ENCODE results near the gene NHEJ1.
A peak's percentile ranks its signal among the peaks of the same experiment; 100 is the strongest.

Gene NHEJ1

DNA sequence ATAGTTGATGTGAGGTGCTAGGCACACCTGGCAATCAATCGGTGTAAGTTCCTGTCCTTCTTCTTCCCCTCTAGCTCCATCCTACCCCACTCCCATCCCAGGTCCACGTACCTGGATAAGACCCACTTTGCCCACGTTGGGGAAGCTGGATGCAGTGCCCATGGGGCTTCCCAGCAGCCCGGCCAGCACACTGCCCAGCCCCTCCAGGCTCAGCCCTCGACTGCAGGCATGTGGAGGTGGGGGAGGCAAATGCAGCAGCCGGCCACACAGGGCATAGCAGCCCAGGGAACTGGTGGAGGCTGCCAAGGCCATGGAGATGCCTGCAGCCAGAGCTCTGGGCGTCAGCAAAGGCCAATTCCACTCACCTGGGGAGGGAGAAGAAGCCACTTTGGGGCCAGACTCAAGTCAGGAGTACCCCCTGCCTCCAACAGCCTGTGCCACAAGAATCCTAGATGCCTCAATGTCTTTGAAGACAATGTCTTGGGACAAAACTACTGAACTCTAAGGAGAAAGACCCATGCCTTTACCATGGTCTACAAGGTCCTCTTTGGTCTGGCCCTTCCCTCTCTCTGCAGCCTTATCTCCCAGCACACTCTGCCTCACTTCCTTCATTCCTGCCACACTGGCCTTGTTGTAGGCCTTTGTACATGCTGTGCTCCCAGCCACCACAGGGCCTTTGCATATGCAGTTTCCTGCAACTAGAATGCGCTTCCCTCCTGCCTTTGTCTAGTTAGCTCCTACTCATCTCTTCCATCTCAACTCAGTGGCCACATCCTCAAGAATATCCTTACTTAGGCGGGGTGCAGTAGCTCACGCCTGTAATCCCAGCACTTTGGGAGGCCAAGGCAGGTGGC, 4.7 kb upstream of the NHEJ1 start:
- DNase-seq = no peak

DNA sequence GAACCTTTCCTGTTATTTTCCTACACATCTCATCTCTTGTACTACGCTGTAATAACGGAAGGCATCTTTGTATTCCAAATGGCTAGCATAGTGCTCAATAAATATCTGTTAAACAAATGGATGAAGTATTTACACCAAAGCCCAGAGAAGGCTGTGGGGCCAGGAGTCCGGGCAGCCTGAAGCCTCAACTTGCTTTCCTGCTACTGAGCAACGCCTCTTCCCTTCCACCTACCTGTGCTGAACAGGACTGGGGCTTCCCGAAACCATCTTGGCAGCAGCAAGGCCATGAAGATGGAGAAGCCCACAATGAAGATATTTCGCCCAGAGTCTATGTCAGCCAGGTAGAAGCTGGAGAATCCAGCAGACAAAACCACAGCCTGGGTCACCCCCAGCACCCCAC, 2.5 kb upstream of the NHEJ1 start:
- no peak for DNase-seq

DNA sequence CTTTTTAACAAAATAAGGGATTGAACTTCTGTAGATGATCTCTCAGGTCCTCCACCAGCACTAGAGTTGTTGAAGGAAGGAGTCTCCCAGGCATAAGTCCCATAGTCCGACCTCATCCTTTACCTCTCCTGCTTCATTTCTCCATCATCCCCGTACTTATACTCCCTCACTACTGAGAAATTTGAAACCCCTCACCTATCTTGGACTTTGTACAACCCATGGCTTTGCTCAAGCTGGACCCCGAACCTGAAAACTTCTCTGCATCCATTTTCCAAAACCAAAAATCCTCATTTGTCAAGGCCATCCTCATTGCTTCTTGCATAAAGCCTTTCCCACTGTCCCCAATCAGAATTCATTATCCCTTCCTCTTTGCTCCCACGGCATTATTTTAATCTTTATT, 482 bp upstream of the NHEJ1 start:
- no peak for DNase-seq

DNA sequence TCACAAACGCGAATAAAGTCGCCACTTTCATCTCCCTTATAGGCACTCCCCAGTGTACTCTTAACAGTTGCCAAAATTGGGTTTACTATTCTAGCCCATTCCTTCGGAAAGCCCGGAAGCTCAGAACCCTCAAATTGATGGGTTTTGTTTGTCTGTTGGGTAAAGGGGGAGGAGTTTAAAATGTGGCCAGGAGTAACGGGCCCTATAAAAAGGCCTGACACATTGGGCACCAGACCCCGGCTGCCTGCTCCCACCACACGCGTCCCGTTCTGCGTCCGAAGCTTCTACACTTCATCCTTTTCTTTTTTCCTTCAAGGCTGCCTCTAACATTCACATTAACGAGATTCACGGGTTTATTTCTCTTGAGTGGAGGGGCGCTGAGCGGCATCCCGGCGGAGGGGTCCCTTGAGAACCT, 837 bp downstream of the NHEJ1 start:
- DNase-seq = no peak

DNA sequence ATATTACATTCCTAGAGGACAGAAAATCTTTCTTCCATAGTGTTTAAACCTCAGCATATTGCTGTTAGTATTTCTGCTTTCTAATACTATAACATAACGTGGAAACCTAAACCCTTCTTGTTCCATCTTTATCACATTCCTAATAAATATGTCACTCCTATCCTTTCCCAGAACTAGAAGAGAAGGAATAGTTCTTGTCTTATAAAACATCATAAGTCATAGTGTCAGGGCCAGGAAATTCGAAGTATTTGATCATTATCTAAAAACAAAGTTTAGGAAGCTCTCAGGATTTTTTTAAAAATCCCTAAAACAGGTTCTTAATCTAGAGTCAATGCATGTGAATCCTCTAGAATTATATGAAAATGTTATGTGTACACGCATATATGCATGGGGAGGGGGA, 2.0 kb downstream of the NHEJ1 start:
- no peak for DNase-seq

DNA sequence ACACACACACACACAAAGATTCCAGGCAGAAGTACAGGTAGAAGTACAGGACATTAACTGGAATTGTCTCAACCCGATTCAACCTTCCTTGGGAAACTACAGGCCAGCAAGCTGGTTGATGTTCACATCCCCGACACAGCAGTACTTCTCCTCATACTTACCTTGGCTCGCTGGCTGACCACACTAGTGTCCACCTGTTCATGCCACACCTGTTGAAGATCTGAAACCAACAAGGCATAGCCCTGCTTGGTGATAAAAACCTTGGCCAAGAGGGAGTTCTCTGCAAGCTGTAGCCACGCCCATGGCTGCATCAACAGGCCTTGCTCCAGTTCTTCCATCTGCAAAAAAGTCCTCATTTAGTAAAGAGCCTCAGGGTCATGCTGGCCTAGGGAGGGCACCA, 2.6 kb downstream of the NHEJ1 start:
- DNase-seq = no peak

DNA sequence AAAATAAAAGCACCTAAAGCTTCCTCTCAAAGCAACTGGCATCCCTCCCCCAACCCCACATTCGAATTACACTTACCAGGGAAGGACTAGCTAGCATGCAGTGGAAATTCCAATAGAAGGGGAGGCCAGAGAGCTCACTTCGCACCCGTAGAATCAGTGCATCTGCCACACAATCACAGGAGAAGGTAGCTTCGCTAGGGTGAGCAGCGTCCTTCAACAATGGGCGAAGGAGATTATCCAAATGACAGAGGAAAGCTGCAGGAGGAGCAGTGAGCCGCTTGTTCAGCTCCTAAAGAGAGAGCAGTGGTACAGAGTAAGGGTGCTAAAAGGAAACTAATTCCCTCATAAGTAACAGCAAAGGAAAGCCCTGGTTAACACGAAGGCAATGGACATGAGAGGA, 3.2 kb downstream of the NHEJ1 start:
- no peak for DNase-seq

DNA sequence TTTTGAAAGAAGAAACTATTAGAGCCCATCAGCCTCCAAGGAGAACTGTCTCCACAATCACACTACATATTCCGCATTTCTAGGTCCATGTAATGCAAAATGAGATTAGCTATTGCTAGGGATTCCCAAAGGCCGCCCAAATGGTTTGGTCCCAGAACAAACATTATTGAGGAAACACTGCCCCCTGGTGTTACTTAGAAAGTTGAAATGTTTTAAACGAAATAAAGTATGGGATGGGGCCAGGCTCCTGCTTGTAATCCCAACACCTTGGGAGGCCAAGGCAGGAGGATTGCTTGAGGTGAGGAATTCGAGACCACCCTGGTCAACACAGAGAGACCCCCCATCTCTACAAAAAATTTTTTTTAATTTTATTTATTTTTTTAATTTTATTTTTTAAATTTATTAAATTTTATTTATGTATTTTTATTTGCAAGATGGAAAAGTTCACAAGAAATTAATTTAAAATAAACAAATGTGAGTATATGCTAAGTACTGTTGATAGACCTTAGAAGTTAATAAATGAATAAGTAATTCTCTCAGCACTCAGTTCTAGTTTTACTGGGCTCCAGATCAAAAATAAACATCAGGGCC, 5.5 kb downstream of the NHEJ1 start:
- DNase-seq = peak; percentile 76

DNA sequence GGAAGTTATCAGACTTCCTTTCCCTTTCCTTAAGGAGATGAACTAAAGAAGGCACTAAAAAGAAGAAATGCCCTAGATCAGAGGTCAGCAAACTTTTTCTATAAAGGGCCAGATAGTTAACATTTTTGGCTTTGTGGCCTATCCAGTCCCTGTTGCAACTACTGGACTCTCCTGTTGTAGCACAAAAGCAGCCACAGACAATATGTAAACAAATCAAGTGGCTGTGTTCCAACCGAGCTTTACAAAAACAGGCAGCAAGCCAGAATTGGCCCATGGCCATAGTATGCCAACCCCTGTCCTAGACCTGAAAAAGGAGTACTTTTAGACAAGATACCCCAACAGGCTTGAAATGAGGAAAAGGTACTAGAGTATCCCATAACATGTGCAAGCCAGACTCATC, 10.9 kb downstream of the NHEJ1 start:
- DNase-seq = no peak

DNA sequence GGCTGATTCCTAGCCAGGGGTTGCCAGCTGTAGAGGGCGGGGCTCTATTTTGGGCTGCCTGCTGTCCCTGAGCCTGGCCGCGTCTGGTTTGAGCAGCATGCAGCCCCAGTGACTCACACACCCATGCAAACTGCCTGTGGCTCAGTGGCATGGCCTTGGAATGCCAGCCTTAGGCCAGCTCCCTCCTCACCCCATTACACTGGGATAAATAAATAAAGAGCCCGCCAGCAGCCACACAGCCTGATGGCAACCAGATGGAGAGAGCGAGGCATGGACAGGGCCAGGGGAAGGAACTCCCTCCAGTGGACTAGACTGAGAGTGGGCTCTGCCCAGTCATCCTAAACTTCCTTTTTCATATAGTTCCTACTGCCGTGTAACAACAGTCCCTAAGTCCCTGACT, 18.3 kb downstream of the NHEJ1 start:
- DNase-seq = no peak

DNA sequence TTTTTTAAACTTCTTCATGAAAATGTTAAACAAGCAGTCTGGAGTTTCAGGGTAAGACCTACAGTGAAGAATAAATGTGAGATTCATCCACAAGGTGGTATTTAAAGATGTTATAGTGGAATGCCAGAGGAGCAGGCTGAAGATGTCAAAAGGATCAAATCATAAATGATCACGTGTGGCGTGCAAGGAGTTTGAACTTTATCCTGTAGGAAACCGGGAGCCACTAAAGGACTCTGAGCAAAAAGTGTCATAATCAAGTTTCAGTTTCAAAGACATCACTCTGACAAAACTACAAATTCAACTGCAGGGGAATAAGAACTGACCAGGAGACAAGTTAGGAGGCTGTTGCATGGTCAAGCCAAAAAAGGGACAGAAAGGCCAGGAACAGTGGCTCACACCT, 19.9 kb downstream of the NHEJ1 start:
- DNase-seq = no peak

DNA sequence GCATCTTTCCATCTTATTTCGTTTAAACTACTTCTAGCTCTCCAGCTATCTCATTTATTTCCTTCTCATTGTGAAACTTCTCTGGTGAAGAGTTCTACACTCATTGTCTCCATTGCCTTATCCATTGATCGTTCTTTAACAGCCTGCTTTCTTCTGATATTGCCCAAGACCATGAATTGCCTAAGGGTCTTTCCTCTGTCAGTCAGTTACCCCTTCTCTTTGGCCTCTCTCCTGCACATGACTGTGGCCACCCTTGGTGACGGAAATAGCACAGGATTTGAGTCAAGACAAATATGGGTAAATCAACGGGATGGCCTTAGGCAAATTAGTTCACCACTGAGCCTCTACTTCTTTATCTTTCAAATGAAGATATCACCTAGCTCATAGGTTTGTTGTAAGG, 26.6 kb downstream of the NHEJ1 start:
- peak; percentile 18 for DNase-seq

DNA sequence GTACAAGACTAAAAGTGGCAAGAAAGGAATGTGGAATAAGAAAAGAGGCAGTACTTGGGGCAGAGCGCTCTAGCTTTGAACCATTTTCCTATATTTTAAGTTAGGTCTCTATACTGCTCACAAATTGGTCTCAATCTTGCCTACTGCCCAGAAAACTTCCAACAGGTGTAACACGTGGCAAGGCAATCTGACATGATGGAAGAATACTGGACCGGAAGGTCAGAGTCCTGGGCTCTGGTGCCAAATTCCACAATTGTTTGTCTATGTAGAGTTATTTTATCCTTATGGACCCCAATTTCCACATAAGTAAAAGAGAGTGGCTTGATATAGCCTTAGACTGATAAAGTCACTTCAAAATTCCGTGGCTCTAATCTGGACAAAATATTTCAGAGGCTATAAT, 28.9 kb downstream of the NHEJ1 start:
- no peak for DNase-seq

DNA sequence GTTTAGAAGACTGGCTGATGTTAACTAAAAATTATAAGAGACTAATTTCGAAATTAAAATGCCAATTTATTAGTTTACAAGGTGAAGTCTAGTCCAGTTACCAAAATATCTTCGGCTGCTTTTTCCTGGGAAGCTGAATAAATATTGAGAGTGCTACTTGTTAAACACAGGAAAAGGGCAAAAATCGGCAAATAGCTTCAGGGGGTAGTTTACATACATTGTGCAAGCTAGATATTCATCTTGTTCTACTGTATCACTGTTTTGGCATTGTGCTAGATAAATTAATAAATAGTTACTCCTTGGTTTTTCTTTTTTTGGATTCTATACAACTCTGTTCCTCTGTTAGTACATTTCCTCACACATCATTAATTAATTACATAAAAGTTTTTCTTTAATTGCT, 29.3 kb downstream of the NHEJ1 start:
- peak; percentile 31 for DNase-seq

DNA sequence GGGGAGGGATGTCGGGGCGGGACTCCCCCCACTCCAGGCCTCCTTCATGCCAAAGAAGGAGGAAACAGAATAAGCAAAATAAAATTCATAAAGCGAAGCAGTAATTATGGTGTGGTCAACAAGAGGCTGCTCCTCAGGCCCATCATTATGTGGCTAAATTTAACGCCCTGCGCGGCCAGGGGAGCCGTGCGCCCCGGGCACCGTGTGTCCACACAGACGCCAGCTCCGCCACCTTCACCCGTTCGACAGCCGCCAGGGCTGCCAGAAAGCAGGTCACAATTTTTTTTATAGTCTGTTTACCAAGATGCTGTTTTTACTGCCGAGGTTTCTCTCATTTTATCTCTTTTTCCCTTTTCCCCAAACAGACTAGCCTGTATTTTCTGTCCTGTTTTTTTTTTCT, 31.0 kb downstream of the NHEJ1 start:
- DNase-seq = no peak

DNA sequence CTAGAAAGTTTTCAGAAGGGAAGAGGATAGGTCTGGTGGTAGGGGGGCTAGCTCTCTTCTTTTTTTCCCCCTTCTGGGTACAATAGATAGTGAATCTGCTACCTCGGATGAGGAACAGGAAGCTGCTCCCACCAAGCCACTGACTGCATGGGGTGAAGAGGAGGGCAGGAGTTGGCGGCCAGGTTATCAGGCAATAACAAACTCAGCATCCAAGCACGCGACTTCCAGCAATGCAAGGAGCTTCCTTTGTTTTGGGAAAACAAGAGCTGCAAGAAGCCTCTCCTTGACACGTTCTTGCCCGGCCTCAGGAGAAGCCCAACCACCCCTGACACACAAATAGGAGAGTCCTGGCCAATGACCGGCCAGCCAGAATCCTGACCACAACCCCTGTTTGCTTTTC, 32.2 kb downstream of the NHEJ1 start:
- DNase-seq = no peak

DNA sequence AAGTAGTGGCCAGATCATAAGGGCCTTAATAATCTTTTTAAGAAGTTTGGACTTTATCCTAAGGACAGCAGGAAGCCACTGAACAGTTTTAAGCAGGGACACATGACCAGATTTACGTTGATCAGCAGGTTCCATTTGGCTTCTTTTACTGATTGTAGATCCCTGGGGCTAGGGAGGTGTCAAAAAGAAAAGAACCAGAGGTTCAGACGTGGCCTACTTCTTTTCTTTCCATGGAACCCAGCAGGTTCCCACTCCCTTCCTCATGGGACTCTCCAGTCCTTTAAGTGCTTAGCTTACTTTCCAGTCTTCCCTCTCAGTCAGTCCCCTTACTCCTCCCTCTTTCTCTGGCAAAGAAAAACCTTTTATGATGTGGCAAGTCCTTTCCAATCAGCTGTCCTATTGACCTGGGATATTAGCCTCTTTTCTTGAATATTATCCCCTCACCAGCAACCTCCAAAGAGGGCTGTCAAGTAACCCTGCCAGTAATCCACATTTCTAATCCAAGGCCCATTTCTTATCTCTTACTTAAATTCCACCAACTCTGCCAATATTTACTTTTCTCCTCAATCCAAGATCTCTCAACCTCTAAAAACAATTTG, 33.5 kb downstream of the NHEJ1 start:
- no peak for DNase-seq

DNA sequence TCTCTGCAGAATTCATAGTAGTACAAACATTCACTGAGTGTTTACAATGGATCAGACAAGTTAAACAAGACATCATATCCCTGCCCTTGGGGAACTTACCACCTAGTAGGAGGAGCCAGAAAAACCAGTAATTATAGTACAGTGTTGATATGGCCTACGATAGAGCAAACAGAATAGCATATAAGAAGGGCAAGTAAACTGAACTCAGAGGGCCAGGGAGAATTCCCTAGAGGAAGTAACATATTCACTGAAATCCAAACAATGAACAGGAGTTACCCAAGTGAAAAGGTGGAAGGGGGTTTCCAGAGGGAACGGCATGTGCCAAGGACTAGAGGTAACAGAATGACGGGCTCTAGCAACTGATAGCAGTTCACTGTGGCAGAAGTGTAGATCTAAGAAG, 34.1 kb downstream of the NHEJ1 start:
- no peak for DNase-seq

DNA sequence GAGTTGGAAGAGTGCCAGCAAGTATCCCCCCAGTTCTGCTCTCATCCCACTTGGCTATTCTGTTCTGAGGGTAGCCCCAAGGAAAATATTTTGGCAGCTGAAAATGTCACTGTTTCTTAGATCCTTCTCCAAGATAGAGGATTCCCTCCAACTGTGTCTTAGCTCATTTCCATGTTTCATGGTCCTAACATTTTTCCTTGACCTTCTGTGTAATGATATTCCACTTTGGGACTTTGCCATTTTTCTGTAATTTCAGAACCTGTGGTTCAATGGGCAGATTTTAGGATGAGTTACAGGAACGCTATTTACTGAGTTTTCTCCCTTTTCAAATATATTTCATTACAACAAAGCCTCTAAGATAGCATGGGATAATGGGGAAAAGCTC, 34.7 kb downstream of the NHEJ1 start:
- no peak for DNase-seq

DNA sequence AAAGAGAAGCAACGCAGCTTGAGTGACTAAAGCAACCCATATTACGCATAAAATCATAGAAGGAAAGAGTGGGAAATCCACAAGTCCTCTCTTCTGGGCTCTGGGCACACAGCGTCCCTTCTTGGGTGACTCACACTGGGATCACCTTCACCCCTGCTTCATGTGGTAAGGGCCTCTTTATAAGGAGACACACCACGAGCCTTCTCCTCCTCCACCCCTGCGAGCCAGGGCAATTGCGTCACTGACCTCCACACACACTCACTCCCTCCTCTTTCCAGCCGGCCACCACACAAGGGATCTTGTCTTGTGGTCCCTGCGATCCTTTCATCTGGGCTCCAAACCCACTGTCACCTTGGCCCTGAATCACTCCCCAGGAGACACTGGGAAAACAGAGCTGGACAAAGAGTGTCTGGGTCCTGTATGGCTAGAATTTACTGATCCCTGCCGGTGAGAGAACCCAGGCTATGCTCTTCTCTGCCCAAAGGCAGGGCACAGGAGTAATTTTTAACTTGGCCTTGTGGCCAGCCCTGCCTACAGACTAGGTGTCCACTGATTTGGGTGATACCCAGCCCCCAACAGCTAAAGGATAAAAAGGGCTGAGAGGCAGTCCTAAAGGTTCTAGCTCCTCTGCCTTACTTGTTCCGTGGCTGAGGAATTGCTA, 35.3 kb downstream of the NHEJ1 start:
- DNase-seq = no peak

DNA sequence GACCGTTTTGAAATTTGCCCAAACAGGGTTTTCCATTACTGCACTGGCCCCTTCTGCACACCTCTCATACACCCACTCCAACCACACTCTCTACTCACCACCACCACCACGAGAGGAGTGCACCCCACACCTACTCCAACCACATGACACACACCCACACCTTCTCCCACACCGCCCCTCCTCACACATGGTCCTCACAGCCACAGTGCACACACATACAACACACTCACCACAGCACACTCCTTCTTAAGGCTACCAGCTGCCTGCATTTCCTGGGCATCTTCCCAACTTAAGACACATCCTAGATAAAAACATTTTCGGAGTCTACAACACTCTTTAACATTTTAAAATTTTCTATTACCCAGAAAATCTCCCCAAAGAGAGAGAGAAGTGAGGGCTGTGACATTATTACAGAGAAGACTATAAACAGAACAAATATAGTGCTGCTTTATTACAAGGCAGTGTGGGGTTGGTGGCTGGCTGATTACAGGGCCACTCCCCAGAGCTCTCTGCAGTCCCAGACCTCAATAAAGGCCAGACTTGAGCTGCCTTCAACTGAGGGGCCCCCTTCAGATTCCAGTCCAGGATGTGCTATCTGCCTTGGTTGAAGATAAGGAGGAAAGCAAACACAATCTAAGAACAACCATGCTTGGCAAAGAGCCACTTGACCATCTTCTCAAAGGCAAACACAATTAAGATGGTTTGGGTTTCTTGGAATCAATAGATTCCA, 36.1 kb downstream of the NHEJ1 start:
- DNase-seq = no peak

DNA sequence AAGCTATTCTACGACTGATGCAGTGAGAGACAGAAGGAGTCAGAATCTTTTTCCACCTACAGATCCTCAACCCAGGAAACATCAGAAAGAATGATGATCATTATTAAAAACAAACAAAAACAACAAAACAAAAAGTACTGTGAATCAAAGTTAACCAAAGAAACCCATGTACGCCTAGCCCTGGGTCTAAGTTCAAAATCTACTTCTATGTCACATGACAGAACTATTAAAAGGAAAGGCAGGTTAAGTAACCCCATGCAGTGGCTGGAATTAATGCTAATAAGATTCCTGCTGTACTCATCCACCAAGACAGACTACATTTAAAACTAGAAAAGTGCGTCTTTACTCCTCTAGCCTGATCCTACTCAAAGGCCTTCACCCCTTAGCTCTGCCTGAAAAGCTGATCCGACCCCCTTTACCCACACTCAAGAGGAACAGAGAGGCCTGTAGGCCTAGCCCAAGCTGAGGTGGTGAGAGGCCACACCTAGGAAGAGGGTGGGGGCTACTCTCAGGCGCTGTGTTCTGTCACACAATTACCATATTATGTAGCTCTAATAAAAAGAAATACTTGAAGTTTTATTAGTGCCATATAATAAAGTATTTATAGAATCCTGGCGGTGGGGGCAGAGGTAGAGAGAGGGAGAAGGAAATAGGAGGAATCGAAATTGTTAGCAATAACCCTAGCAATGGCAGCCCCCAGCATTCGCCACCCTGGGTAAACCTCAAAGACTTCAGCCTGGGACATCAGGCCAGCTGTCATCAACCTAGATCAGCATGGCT, 37.1 kb downstream of the NHEJ1 start:
- DNase-seq = no peak

Measured in NCI-H146 (cell line).